IPS-11a (cell line): ENCODE data around the gene MPP7.
A peak's percentile ranks its signal among the peaks of the same experiment; 100 is the strongest.

Source experiments
- H3K4me3 ChIP-seq: one replicate; pipeline ENCODE4 v1.5.1; 2013; ENCODE audit warnings: low read depth, low read length, control low read depth

Gene MPP7

GRCh38 chr10:28307267-28307666 lies 4.4 kb upstream of the MPP7 start:
- no peak overlapping the region for H3K4me3 ChIP-seq

- no peak overlapping the region for H3K4me3 ChIP-seq
Measured at GRCh38 chr10:28305553-28305952, 2.7 kb upstream of the MPP7 start.

- H3K4me3 ChIP-seq: no peak overlapping the region
Measured at GRCh38 chr10:28304032-28304571, 1.2 kb upstream of the MPP7 start.

- H3K4me3 ChIP-seq: peak overlapping the region; percentile 53
Measured at GRCh38 chr10:28302012-28302637, 739 bp downstream of the MPP7 start.

GRCh38 chr10:28300027-28300426 lies 2.8 kb downstream of the MPP7 start:
- H3K4me3 ChIP-seq: no peak overlapping the region

- H3K4me3 ChIP-seq: no peak overlapping the region
Measured at GRCh38 chr10:28298951-28299350, 3.9 kb downstream of the MPP7 start.

GRCh38 chr10:28296023-28296422 lies 6.8 kb downstream of the MPP7 start:
- no peak overlapping the region for H3K4me3 ChIP-seq

GRCh38 chr10:28295336-28295735 lies 7.5 kb downstream of the MPP7 start:
- no peak overlapping the region for H3K4me3 ChIP-seq

GRCh38 chr10:28294809-28295208 lies 8.1 kb downstream of the MPP7 start:
- H3K4me3 ChIP-seq: no peak overlapping the region

- H3K4me3 ChIP-seq: no peak overlapping the region
Measured at GRCh38 chr10:28294169-28294532, 8.7 kb downstream of the MPP7 start.

- H3K4me3 ChIP-seq: no peak overlapping the region
Measured at GRCh38 chr10:28293236-28294168, 9.4 kb downstream of the MPP7 start.

- H3K4me3 ChIP-seq: no peak overlapping the region
Measured at GRCh38 chr10:28291881-28292297, 11.0 kb downstream of the MPP7 start.

- no peak overlapping the region for H3K4me3 ChIP-seq
Measured at GRCh38 chr10:28285816-28286215, 17.0 kb downstream of the MPP7 start.

- no peak overlapping the region for H3K4me3 ChIP-seq
Measured at GRCh38 chr10:28284126-28284525, 18.7 kb downstream of the MPP7 start.

GRCh38 chr10:28283251-28283650 lies 19.6 kb downstream of the MPP7 start:
- no peak overlapping the region for H3K4me3 ChIP-seq

GRCh38 chr10:28282336-28282735 lies 20.5 kb downstream of the MPP7 start:
- no peak overlapping the region for H3K4me3 ChIP-seq

- no peak overlapping the region for H3K4me3 ChIP-seq
Measured at GRCh38 chr10:28281726-28282315, 21.0 kb downstream of the MPP7 start.

- H3K4me3 ChIP-seq: no peak overlapping the region
Measured at GRCh38 chr10:28280652-28281051, 22.2 kb downstream of the MPP7 start.

GRCh38 chr10:28279878-28280277 lies 23.0 kb downstream of the MPP7 start:
- H3K4me3 ChIP-seq: no peak overlapping the region

GRCh38 chr10:28278842-28279241 lies 24.0 kb downstream of the MPP7 start:
- H3K4me3 ChIP-seq: no peak overlapping the region

- H3K4me3 ChIP-seq: no peak overlapping the region
Measured at GRCh38 chr10:28276384-28276783, 26.5 kb downstream of the MPP7 start.

- H3K4me3 ChIP-seq: no peak overlapping the region
Measured at GRCh38 chr10:28274475-28274874, 28.4 kb downstream of the MPP7 start.
